Brain microvascular endothelial cell (primary cell): Measurements from ENCODE around the gene TRAF3IP1.

Source experiments
- DNase-seq: peaks from one replicate; pipeline ENCODE4 v3.0.0-alpha.2; 2020
- H3K27ac ChIP-seq: fragments of 250-450 bp; sonication (Bioruptor Pico); 2 replicates; pipeline ENCODE4 v1.5.1; 2020; ENCODE audit warnings: mild to moderate bottlenecking, moderate library complexity
- H3K27me3 ChIP-seq: fragments of 250-450 bp; sonication (Bioruptor Pico); replicated peaks from 2 replicates; pipeline ENCODE4 v1.5.1; 2020; ENCODE audit warnings: mild to moderate bottlenecking
- H3K36me3 ChIP-seq: fragments of 250-450 bp; sonication (Bioruptor Pico); replicated peaks from 2 replicates; pipeline ENCODE4 v1.5.1; 2020; ENCODE audit warnings: mild to moderate bottlenecking
- H3K4me3 ChIP-seq: 2 replicates; pipeline ENCODE4 v1.5.1; 2011; ENCODE audit warnings: low read depth, mild to moderate bottlenecking, control low read depth, low read length, moderate library complexity
- CTCF ChIP-seq: IDR thresholded peaks from 2 replicates; pipeline ENCODE4 v1.5.1; 2011; ENCODE audit warnings: low read depth, mild to moderate bottlenecking, moderate library complexity, low read length, control low read depth, inconsistent platforms; ENCODE audit errors: missing control alignments
- in situ Hi-C: cut with HindIII; loops from 2 replicates; pipeline ENCODE4 v1.10.0; 2017; ENCODE audit warnings: low sequenced_read_pairs, low pct_ligation_motif_present

Gene TRAF3IP1

DNA sequence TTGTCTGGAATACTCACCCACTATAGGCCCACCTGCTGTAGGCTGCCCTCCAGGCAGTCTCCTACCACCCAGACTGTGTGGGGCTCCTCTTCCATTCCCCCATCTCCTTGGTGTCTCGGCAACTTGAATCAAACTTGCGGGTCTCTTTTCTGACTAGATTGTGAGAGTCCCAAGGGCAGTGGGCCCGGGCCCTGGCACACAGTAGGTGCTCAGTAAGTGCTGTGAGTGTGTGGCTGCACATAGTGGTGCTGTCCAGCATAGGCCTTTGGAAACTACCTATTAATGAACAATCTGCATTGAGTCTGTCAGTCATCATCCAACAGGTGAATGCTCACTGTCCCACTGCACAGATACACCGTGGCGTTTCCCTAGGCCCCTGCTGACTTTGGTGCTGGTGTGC, 62.8 kb downstream of the TRAF3IP1 start:
- Histone ChIP-seq H3K27me3 (no peaks in the 10 kb centered on the region), H3K36me3 (peaks cover 3% of the 10 kb centered on the region), H3K27ac (no peak overlapping the region), H3K4me3 (no peak overlapping the region)
- DNase-seq = no peak
- no peak for TF ChIP-seq CTCF
- in situ Hi-C loops = no loop called here

DNA sequence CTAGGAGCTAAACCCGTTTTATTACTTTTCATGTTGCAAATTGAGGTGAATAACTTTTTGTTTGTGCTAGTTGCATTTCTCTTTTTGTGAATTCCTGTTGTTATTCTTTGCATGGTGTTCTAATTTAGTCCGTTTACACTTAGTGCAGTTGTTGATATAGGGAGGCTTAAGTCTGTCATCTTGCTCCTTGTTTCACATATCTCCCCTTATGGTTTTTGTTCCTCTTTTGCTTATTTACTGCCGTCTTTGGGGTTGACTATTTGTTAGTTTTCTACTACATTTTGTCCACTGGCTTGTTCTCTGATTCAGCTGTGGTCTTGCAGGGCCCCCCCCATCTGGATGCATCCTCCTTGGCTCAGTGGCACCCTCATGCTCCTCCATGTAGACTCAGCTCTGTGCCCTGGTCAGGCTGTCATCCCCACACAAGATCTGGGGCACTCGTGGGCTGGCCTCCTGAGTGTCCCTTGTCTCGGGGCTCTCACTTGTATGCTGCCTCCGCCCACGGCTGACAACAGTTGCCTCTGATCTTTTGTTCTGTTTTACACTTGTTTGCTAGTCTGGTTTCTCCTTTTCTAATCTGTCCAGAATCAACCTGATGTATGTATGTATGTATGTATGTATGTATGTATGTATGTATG, 63.5 kb downstream of the TRAF3IP1 start:
- in situ Hi-C loops = no loop called here
- peaks cover 3% of the 10 kb centered on the region for H3K36me3 ChIP-seq
- no peak overlapping the region for H3K4me3 ChIP-seq
- no peak overlapping the region for H3K27ac ChIP-seq
- no peak for TF ChIP-seq CTCF
- H3K27me3 ChIP-seq = no peaks in the 10 kb centered on the region
- no peak for DNase-seq

- in situ Hi-C loops = no loop called here
- TF ChIP-seq CTCF = no peak
- no peak for DNase-seq
- H3K27ac ChIP-seq = no peak overlapping the region
- peaks cover 3% of the 10 kb centered on the region for H3K36me3 ChIP-seq
- no peaks in the 10 kb centered on the region for H3K27me3 ChIP-seq
- H3K4me3 ChIP-seq = no peak overlapping the region
Observed at GRCh38 chr2:238387332-238387731, 67.0 kb downstream of the TRAF3IP1 start.

DNA sequence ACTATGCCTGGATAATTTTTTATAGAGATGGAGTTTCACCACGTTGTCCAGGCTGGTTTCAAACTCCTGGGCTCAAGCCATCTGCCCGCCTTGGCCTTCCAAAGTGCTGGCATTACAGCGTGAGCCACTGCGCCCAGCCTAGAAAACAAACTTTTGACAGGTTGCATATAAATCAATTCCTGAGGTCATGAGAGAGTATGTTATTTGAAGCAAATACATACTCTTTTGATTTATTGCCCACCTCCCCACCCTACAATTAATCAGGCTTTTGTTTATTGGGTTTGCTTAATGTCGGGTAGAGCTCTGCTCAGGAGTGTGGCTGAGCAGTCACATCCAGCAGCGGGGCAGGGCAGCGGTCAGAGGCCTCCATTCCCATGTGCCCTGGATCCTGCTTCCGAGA, 68.5 kb downstream of the TRAF3IP1 start:
- Histone ChIP-seq H3K36me3 (no peaks in the 10 kb centered on the region), H3K27ac (no peak overlapping the region), H3K27me3 (no peaks in the 10 kb centered on the region), H3K4me3 (no peak overlapping the region)
- no peak for DNase-seq
- in situ Hi-C loops = no loop called here
- no peak for TF ChIP-seq CTCF

DNA sequence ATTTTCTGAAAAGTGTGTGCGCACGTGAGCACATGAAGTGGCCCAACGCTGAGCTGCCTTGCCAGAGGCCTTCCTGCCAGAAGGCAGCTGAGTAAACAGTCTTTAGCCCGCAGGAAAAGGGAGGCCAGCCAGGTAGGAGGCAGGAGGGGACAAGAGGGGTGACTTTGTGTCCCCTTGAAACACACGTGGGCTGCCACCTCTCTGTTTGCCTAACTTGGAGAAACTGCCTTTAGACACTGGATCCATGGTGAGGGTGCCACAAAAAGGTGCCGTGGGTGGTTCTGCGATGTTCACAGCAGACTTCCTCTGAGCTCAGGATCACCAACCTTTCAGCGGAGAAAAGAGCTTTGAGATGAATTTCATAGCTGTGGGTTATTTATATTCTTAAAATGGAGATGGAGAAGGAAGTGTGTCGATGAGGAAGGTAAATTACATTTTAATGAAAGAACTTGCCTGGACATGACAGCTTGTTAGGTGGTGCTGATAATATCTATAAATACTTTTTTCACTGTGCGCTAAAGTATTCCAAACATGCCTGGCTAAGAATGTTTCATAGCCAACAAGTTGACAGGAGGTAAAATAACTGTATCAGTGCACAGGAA, 69.8 kb downstream of the TRAF3IP1 start:
- no peak overlapping the region for H3K27ac ChIP-seq
- H3K4me3 ChIP-seq = no peak overlapping the region
- TF ChIP-seq CTCF = no peak
- no peaks in the 10 kb centered on the region for H3K27me3 ChIP-seq
- in situ Hi-C loops = no loop called here
- DNase-seq = no peak
- no peaks in the 10 kb centered on the region for H3K36me3 ChIP-seq
